ENCODE data around the gene CDK17. TPM values are rescaled to one million over a fixed set of nuclear protein-coding genes. Genes with fewer than 3 reads are reported as not detected.
"Not testable (repeated sequence)": the region's sequence is repeated elsewhere in the genome, so short reads cannot be mapped to it uniquely, and the experiment has no call there.

The CDK17 gene
- total RNA-seq, 1 experiment from 2014 or later, result 21.4 TPM

DNA sequence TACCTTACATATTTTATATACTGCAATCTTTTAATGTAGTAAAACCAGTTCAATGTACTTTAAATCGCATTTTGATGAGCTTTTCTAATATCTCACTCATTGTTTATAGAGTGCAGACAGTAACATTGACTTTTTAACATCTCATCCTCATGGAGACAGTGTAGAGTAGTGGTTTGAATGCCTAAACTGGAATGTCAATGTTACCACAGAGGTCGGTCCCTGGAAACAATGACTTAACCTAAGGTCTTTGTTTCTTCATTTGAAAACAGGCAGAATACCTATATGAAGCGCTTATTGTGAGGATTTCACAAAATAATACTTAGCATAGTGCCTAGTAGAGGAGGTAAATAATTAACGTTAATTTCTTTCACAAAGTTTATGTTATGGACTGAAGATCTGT is 5.0 kb downstream of the CDK17 start:
- no peaks in the 10 kb centered on the region for H3K36me3 ChIP-seq (ENCODE audit: control insufficient read depth in 1 of 2, insufficient read depth in 2 of 2, low read length in 2 of 2)
- no peak overlapping the region for H3K4me2 ChIP-seq (ENCODE audit: low read length)
- no peak for TF ChIP-seq EGR1 (IDR thresholded peaks at IDR 0.05; ENCODE audit: low read depth)
- no peak for TF ChIP-seq JUND (IDR thresholded peaks at IDR 0.05)
- TF ChIP-seq ATF3 (IDR thresholded peaks at IDR 0.05), result no peak
- no peak for TF ChIP-seq POLR2A (IDR thresholded peaks at IDR 0.05; ENCODE audit: borderline replicate concordance, extremely low read depth, insufficient read depth, insufficient read length)
- TF ChIP-seq CBX3 (IDR thresholded peaks at IDR 0.05; ENCODE audit: low read depth), result no peak
- TF ChIP-seq TCF7L2 (IDR thresholded peaks at IDR 0.05; ENCODE audit: borderline replicate concordance, extremely low read depth, insufficient read depth, insufficient read length), result no peak
- no peak for TF ChIP-seq REST (IDR thresholded peaks at IDR 0.05; ENCODE audit: low read depth)
- TF ChIP-seq, protein P1, sequence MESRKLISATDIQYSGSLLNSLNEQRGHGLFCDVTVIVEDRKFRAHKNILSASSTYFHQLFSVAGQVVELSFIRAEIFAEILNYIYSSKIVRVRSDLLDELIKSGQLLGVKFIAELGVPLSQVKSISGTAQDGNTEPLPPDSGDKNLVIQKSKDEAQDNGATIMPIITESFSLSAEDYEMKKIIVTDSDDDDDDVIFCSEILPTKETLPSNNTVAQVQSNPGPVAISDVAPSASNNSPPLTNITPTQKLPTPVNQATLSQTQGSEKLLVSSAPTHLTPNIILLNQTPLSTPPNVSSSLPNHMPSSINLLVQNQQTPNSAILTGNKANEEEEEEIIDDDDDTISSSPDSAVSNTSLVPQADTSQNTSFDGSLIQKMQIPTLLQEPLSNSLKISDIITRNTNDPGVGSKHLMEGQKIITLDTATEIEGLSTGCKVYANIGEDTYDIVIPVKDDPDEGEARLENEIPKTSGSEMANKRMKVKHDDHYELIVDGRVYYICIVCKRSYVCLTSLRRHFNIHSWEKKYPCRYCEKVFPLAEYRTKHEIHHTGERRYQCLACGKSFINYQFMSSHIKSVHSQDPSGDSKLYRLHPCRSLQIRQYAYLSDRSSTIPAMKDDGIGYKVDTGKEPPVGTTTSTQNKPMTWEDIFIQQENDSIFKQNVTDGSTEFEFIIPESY (IDR thresholded peaks at IDR 0.05; ENCODE audit: extremely low read depth, insufficient replicate concordance, low read length), result no peak
- no peak for TF ChIP-seq CTCF (IDR thresholded peaks at IDR 0.05 in 2 of 3, conservative IDR thresholded peaks at IDR 0.05 in 1 of 3; ENCODE audit: borderline replicate concordance in 1 of 3, insufficient read depth in 1 of 3, low read depth in 2 of 3, low read length in 2 of 3)
- no peak for TF ChIP-seq ZFX (IDR thresholded peaks at IDR 0.05)
- TF ChIP-seq SRF (IDR thresholded peaks at IDR 0.05; ENCODE audit: low read depth), result no peak
- no peak overlapping the region for H3K4me3 ChIP-seq (replicated peaks in 1 of 2; ENCODE audit: low read depth in 1 of 2, low read length in 2 of 2)
- POLR2A ChIA-PET, result no interaction called here
- no peak overlapping the region for H2AFZ ChIP-seq (ENCODE audit: low read depth, low read length, poor library complexity, severe bottlenecking)
- BruUV-seq (replicated peaks), result no TSS peak
- no peak for DNase-seq (ENCODE audit: low read depth, low spot score)
- no peaks in the 10 kb centered on the region for H3K27me3 ChIP-seq (ENCODE audit: insufficient read depth, low read length)
- H3K9me3 ChIP-seq (ENCODE audit: control insufficient read depth in 1 of 2, insufficient read depth in 1 of 2, low read depth in 1 of 2, low read length in 2 of 2), result no peaks in the 10 kb centered on the region
- no peak overlapping the region for H3K9ac ChIP-seq (ENCODE audit: low read length)
- no peak for ATAC-seq
- H3K27ac ChIP-seq (ENCODE audit: low read depth, low read length), result no peak overlapping the region
- no peaks in the 10 kb centered on the region for H3K9me2 ChIP-seq (ENCODE audit: insufficient read depth)
- RAD21 ChIA-PET (ENCODE audit: low non-redundant PET in 1 of 2, low total read pairs in 2 of 2, uncharacterized antibody in 2 of 2, unreplicated experiment in 2 of 2), result no interaction called here
- intact Hi-C loops (cut with micrococcal nuclease), result no loop called here
- H3K79me2 ChIP-seq (ENCODE audit: insufficient read depth, low read length), result peaks cover 91% of the 10 kb centered on the region
- peaks cover 8 to 10% of the 10 kb centered on the region in 2 experiments; a peak in 3 of 4 replicates for H3K4me1 ChIP-seq (ENCODE audit: control insufficient read depth in 1 of 2, insufficient read depth in 2 of 2, low read length in 2 of 2)
- peaks cover 11% of the 10 kb centered on the region; the same call in 1 of the 2 replicates for H4K20me1 ChIP-seq (ENCODE audit: insufficient read depth)
- CTCF ChIA-PET, result no interaction called here

- H3K4me2 ChIP-seq (ENCODE audit: low read length); H3K9ac ChIP-seq (ENCODE audit: low read length); POLR2A ChIA-PET: not testable (repeated sequence)
Observed at GRCh38 chr12:96393229-96393628, 7.0 kb downstream of the CDK17 start.

More at GRCh38 chr12:96393229-96393628, 7.0 kb downstream of the CDK17 start:
- H3K9me3 ChIP-seq (ENCODE audit: control insufficient read depth in 1 of 2, insufficient read depth in 1 of 2, low read depth in 1 of 2, low read length in 2 of 2); H3K36me3 ChIP-seq (ENCODE audit: control insufficient read depth in 1 of 2, insufficient read depth in 2 of 2, low read length in 2 of 2); H3K4me1 ChIP-seq (ENCODE audit: control insufficient read depth in 1 of 2, insufficient read depth in 2 of 2, low read length in 2 of 2); H2AFZ ChIP-seq (ENCODE audit: low read depth, low read length, poor library complexity, severe bottlenecking); H3K27me3 ChIP-seq (ENCODE audit: insufficient read depth, low read length); H3K4me3 ChIP-seq (replicated peaks in 1 of 2; ENCODE audit: low read depth in 1 of 2, low read length in 2 of 2); DNase-seq (ENCODE audit: low read depth, low spot score); BruUV-seq (replicated peaks); RAD21 ChIA-PET (ENCODE audit: low non-redundant PET in 1 of 2, low total read pairs in 2 of 2, uncharacterized antibody in 2 of 2, unreplicated experiment in 2 of 2); intact Hi-C loops (cut with micrococcal nuclease); H3K9me2 ChIP-seq (ENCODE audit: insufficient read depth); H3K27ac ChIP-seq (ENCODE audit: low read depth, low read length); ATAC-seq; H4K20me1 ChIP-seq (ENCODE audit: insufficient read depth): not testable (repeated sequence)
- CTCF ChIA-PET, result interaction anchor here (0.6 kb wide), 1 partner anchor 8 kb away, joined by 3 read pairs; no protein-coding TSS in a partner anchor
- H3K79me2 ChIP-seq (ENCODE audit: insufficient read depth, low read length), result peaks cover 90% of the 10 kb centered on the region

Measured in HCT116 (cell line).